Measurements from ENCODE around the gene CORO2A. TPM values are rescaled to one million over a fixed set of nuclear protein-coding genes. Genes with fewer than 3 reads are reported as not detected.

Gene CORO2A
- total RNA-seq, 1 experiment from 2014 or later = 32.5 TPM

- no peaks in the 10 kb centered on the region for H3K27me3 Mint-ChIP-seq (ENCODE audit: low read depth)
- H3K4me3 Mint-ChIP-seq = peak overlapping the region; percentile 33; the same call in 1 of the 2 replicates
- no peak for DNase-seq (ENCODE audit: low spot score)
- peak overlapping the region; percentile 99 for H3K27ac Mint-ChIP-seq
- CTCF ChIA-PET = interaction anchor here (1.1 to 3.5 kb wide), 3 partner anchors 14 to 22 kb away, joined by 5 to 17 read pairs (median 5); no protein-coding TSS in a partner anchor
- TF ChIP-seq OVOL2 (CRISPR knock-in tag; IDR thresholded peaks at IDR 0.05; ENCODE audit: borderline replicate concordance) = no peak
- no peak for TF ChIP-seq JUN (CRISPR knock-in tag; IDR thresholded peaks at IDR 0.05)
- no peak for TF ChIP-seq MXD4 (CRISPR knock-in tag; IDR thresholded peaks at IDR 0.05; ENCODE audit: borderline replicate concordance)
- no peak for TF ChIP-seq E2F4 (CRISPR knock-in tag; IDR thresholded peaks at IDR 0.05; ENCODE audit: borderline replicate concordance, low read depth)
- no peak for TF ChIP-seq NR2C2 (CRISPR knock-in tag; IDR thresholded peaks at IDR 0.05)
- TF ChIP-seq, protein P1, sequence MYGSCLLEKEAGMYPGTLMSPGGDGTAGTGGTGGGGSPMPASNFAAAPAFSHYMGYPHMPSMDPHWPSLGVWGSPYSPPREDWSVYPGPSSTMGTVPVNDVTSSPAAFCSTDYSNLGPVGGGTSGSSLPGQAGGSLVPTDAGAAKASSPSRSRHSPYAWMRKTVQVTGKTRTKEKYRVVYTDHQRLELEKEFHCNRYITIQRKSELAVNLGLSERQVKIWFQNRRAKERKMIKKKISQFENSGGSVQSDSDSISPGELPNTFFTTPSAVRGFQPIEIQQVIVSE (CRISPR knock-in tag; IDR thresholded peaks at IDR 0.05; ENCODE audit: borderline replicate concordance) = no peak
- no peak for TF ChIP-seq SOX15 (CRISPR knock-in tag; IDR thresholded peaks at IDR 0.05)
- no peak for TF ChIP-seq ZNF263 (CRISPR knock-in tag; IDR thresholded peaks at IDR 0.05; ENCODE audit: low read depth)
- no peak for TF ChIP-seq ZMAT4 (CRISPR knock-in tag; IDR thresholded peaks at IDR 0.05)
- TF ChIP-seq ATF3 (CRISPR knock-in tag; conservative IDR thresholded peaks at IDR 0.05) = no peak
- no peak for TF ChIP-seq ZNF671 (CRISPR knock-in tag; IDR thresholded peaks at IDR 0.05)
- TF ChIP-seq TEAD1 (CRISPR knock-in tag; IDR thresholded peaks at IDR 0.05) = no peak
- no peak for TF ChIP-seq SMAD3 (CRISPR knock-in tag; IDR thresholded peaks at IDR 0.05; ENCODE audit: borderline replicate concordance)
- no peak for TF ChIP-seq ELF4 (CRISPR knock-in tag; IDR thresholded peaks at IDR 0.05; ENCODE audit: low read depth)
- POLR2A ChIA-PET = no interaction called here
- ATAC-seq = no peak
- peaks cover 26% of the 10 kb centered on the region for H3K36me3 Mint-ChIP-seq
- H3K9me3 Mint-ChIP-seq = 0 out of 2 replicates have a peak, but pooled peaks cover 4% of the 10 kb centered on the region
- peaks cover 67% of the 10 kb centered on the region for H3K4me1 Mint-ChIP-seq
Observed at GRCh38 chr9:98219794-98220370, 27.4 kb upstream of the CORO2A start.

DNA sequence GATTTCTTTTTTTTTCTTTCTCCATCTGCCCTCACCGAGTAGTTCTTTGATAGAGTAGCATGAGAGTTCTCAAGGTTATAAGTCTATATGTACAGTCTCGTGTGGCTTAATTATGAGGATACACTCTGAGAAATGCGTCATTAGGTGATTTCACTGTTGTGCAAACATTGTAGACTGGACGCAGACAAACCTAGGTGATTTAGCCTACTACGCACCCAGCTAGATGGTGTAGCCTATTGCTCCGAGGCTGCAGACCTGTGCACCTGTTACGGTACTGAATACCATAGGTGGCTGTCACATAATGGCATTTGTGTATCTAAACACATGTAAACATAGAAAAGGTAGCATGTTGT lies 26.9 kb upstream of the CORO2A start:
- H3K27me3 Mint-ChIP-seq (ENCODE audit: low read depth) = no peaks in the 10 kb centered on the region
- ChIA-PET POLR2A (no interaction called here), CTCF (interaction anchor here (1.0 to 3.5 kb wide), 7 partner anchors 8 to 44 kb away, joined by 3 to 17 read pairs (median 5); no protein-coding TSS in a partner anchor)
- 0 out of 2 replicates have a peak, but pooled peaks cover 4% of the 10 kb centered on the region for H3K9me3 Mint-ChIP-seq
- ATAC-seq = no peak
- H3K4me3 Mint-ChIP-seq = peak overlapping the region; percentile 46
- H3K4me1 Mint-ChIP-seq = peaks cover 67% of the 10 kb centered on the region
- no peak for DNase-seq (ENCODE audit: low spot score)
- H3K36me3 Mint-ChIP-seq = peaks cover 27% of the 10 kb centered on the region
- peak overlapping the region; percentile 99 for H3K27ac Mint-ChIP-seq
- TF ChIP-seq, protein P2, sequence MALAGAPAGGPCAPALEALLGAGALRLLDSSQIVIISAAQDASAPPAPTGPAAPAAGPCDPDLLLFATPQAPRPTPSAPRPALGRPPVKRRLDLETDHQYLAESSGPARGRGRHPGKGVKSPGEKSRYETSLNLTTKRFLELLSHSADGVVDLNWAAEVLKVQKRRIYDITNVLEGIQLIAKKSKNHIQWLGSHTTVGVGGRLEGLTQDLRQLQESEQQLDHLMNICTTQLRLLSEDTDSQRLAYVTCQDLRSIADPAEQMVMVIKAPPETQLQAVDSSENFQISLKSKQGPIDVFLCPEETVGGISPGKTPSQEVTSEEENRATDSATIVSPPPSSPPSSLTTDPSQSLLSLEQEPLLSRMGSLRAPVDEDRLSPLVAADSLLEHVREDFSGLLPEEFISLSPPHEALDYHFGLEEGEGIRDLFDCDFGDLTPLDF (CRISPR knock-in tag; IDR thresholded peaks at IDR 0.05) = no peak
- TF ChIP-seq ETV6 (CRISPR knock-in tag; IDR thresholded peaks at IDR 0.05) (no peak), NR1H2 (CRISPR knock-in tag; IDR thresholded peaks at IDR 0.05) (no peak)

GRCh38 chr9:98218562-98219363 lies 26.3 kb upstream of the CORO2A start:
- CTCF ChIA-PET = interaction anchor here (1.0 to 3.5 kb wide), 8 partner anchors 9 to 45 kb away, joined by 3 to 17 read pairs (median 5); no protein-coding TSS in a partner anchor
- peaks cover 67% of the 10 kb centered on the region for H3K4me1 Mint-ChIP-seq
- TF ChIP-seq, protein P3, sequence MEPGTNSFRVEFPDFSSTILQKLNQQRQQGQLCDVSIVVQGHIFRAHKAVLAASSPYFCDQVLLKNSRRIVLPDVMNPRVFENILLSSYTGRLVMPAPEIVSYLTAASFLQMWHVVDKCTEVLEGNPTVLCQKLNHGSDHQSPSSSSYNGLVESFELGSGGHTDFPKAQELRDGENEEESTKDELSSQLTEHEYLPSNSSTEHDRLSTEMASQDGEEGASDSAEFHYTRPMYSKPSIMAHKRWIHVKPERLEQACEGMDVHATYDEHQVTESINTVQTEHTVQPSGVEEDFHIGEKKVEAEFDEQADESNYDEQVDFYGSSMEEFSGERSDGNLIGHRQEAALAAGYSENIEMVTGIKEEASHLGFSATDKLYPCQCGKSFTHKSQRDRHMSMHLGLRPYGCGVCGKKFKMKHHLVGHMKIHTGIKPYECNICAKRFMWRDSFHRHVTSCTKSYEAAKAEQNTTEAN (CRISPR knock-in tag; IDR thresholded peaks at IDR 0.05) = peak; percentile 78; the same call in 1 of the 2 replicates
- no peak for TF ChIP-seq TCF7 (CRISPR knock-in tag; IDR thresholded peaks at IDR 0.05; ENCODE audit: low read depth)
- peak; percentile 64; the same call in 1 of the 2 replicates for TF ChIP-seq MXD4 (CRISPR knock-in tag; IDR thresholded peaks at IDR 0.05; ENCODE audit: borderline replicate concordance)
- no peak for TF ChIP-seq ZNF138 (CRISPR knock-in tag; conservative IDR thresholded peaks at IDR 0.05)
- TF ChIP-seq FOXK1 (CRISPR knock-in tag; IDR thresholded peaks at IDR 0.05) = 0 out of 2 replicates have a peak, but pooled peaks have one; percentile 41
- TF ChIP-seq SP1 (CRISPR knock-in tag; conservative IDR thresholded peaks at IDR 0.05) = peak; percentile 35; the same call in 1 of the 2 replicates
- TF ChIP-seq FOXP1 (CRISPR knock-in tag; IDR thresholded peaks at IDR 0.05; ENCODE audit: borderline replicate concordance) = no peak
- TF ChIP-seq SMAD3 (CRISPR knock-in tag; IDR thresholded peaks at IDR 0.05; ENCODE audit: borderline replicate concordance) = no peak; the same call in 1 of the 2 replicates
- peak; percentile 86 for TF ChIP-seq ZNF423 (CRISPR knock-in tag; IDR thresholded peaks at IDR 0.05)
- TF ChIP-seq ZBTB21 (CRISPR knock-in tag; IDR thresholded peaks at IDR 0.05; ENCODE audit: borderline replicate concordance) = 0 out of 2 replicates have a peak, but pooled peaks have one; percentile 19
- TF ChIP-seq ETV6 (CRISPR knock-in tag; IDR thresholded peaks at IDR 0.05) = 0 out of 2 replicates have a peak, but pooled peaks have one; percentile 37

More at GRCh38 chr9:98218562-98219363, 26.3 kb upstream of the CORO2A start:
- H3K36me3 Mint-ChIP-seq = peaks cover 27% of the 10 kb centered on the region
- ATAC-seq = peak; percentile 86
- H3K27me3 Mint-ChIP-seq (ENCODE audit: low read depth) = no peaks in the 10 kb centered on the region
- DNase-seq (ENCODE audit: low spot score) = peak; percentile 59
- peak overlapping the region; percentile 46 for H3K4me3 Mint-ChIP-seq
- POLR2A ChIA-PET = interaction anchor here (0.6 to 1.1 kb wide), 3 partner anchors 16 to 38 kb away, joined by 3 to 4 read pairs (median 3); no protein-coding TSS in a partner anchor
- H3K9me3 Mint-ChIP-seq = 0 out of 2 replicates have a peak, but pooled peaks cover 4% of the 10 kb centered on the region
- peak overlapping the region; percentile 99 for H3K27ac Mint-ChIP-seq
